NCI-H82 treated with DMSO at 0.1 percent for 48 hours (cell line): ENCODE measurements around the gene NAV2.
"Not testable (repeated sequence)": the region's sequence is repeated elsewhere in the genome, so short reads cannot be mapped to it uniquely, and the experiment has no call there.

Experiments used
- DNase-seq: peaks from one replicate; lab custom pipeline; 2025; ENCODE audit not compliant: unreplicated experiment; lab: John Stamatoyannopoulos, UW

The NAV2 gene

GRCh38 chr11:19987331-19987801 is 274.7 kb downstream of the NAV2 start:
- no peak for DNase-seq

GRCh38 chr11:19988598-19988997 is 276.0 kb downstream of the NAV2 start:
- DNase-seq, result no peak

- DNase-seq, result no peak
Observed at GRCh38 chr11:19989191-19989590, 276.6 kb downstream of the NAV2 start.

- no peak for DNase-seq
Observed at GRCh38 chr11:19992162-19992561, 279.5 kb downstream of the NAV2 start.

- no peak for DNase-seq
Observed at GRCh38 chr11:19992998-19993397, 280.4 kb downstream of the NAV2 start.

GRCh38 chr11:19994672-19995071 is 282.0 kb downstream of the NAV2 start:
- no peak for DNase-seq

- DNase-seq, result no peak
Observed at GRCh38 chr11:19995145-19995544, 282.5 kb downstream of the NAV2 start.

GRCh38 chr11:19996571-19996970 is 283.9 kb downstream of the NAV2 start:
- no peak for DNase-seq

GRCh38 chr11:20000022-20000350 is 287.3 kb downstream of the NAV2 start:
- no peak for DNase-seq

GRCh38 chr11:20000351-20001134 is 287.9 kb downstream of the NAV2 start:
- DNase-seq, result no peak

- no peak for DNase-seq
Observed at GRCh38 chr11:20002312-20003216, 289.9 kb downstream of the NAV2 start.

- DNase-seq, result no peak
Observed at GRCh38 chr11:20003351-20003750, 290.7 kb downstream of the NAV2 start.

GRCh38 chr11:20004866-20005265 is 292.2 kb downstream of the NAV2 start:
- DNase-seq, result no peak

GRCh38 chr11:20005747-20006146 is 293.1 kb downstream of the NAV2 start:
- no peak for DNase-seq

- not testable (repeated sequence) for DNase-seq
Observed at GRCh38 chr11:20006618-20007017, 294.0 kb downstream of the NAV2 start.

GRCh38 chr11:20007386-20007785 is 294.7 kb downstream of the NAV2 start:
- DNase-seq, result no peak

- no peak for DNase-seq
Observed at GRCh38 chr11:20008190-20008870, 295.7 kb downstream of the NAV2 start.

- DNase-seq, result no peak
Observed at GRCh38 chr11:20008871-20009644, 296.4 kb downstream of the NAV2 start.

- peak; percentile 25 for DNase-seq
Observed at GRCh38 chr11:20010156-20010850, 297.7 kb downstream of the NAV2 start.

GRCh38 chr11:20010851-20011225 is 298.2 kb downstream of the NAV2 start:
- peak; percentile 88 for DNase-seq
